NCI-H146 treated with DMSO at 0.1 percent for 48 hours (cell line): Measurements from ENCODE around the gene PIK3AP1.

ENCODE experiments used
- DNase-seq: peaks from one replicate; lab custom pipeline; 2025; ENCODE audit not compliant: unreplicated experiment; lab: John Stamatoyannopoulos, UW

PIK3AP1 gene

DNA sequence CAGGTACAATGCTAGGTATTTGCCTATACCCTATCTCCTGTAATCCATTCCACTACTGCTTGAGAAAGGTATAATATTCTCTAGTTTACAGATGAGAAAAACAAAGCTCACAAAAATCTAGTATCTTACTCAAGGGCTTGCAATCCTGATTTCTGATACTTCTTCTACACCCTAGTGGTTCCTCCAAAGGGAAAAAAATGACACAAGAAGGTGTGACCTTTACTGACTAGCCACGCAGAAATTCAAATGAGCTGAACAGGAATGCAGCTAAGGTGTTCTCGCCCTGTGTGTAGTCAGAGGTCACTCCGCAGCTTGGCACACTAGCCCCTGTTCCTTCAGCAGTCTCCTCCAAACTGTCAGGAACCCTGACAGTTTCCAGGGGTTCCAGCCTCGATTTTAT lies 74.0 kb downstream of the PIK3AP1 start:
- DNase-seq: no peak

DNA sequence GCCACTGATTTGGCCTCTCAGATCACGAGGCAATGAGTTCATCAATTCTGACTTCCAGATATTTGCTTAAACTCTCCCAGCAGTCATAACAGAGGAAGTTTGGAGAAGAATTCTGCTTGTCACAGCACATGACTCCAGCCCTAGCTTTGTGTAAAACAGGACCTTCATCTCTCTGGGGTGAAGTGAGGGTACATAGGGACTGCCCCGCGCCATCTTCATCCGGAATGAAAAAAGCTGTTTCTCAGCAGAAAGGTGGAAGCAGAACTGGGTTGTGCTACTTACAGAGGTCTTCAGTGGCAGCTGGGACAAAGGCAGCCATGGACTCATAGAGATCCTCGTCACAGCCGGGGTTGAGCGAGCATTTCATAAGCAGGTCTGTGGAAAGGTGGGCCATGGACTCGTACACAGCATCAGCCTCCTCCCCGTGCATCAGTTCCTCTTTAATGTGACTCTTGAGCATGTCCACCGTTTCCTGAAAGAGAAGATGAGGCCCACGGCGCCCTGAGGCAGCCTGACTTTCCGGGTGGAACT lies 75.1 kb downstream of the PIK3AP1 start:
- DNase-seq: no peak

DNA sequence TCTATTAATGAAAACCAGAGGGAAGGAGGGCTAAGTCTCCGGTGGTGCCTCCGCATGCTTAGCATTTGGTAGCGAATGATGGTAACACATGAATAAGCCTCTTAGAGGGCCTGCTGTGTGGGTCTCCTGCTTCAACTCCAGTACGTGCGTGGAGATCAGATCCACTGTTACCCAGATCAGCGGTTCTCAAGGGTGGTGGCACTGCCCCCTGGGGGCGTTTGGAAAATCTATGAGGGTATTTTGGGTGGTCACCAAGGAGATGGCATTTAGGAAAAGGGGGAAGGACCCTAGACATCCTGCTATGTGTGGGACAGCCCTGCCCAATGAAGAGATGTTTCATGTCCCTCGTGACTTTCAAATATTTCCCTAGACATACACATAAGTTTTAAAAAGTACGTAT lies 76.4 kb downstream of the PIK3AP1 start:
- no peak for DNase-seq

DNA sequence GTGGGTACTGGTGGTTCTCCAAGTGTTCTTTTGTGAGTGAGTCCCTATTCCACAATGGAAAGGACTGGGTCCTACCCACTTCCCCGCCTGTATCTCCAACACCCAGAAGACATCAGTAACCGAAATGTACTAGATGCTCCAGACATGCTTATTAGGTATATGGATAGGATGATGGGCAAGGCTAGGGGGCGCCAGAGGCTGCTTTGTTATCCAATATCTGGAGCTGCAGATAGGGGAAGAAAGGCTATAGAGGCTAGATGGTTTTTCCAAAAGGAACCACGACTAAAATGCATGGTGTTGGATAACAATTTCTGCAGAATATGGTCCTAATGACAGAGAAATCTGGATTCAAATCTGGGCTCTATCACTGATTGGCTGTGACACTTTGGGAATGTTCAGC lies 77.3 kb downstream of the PIK3AP1 start:
- DNase-seq: peak; percentile 55

DNA sequence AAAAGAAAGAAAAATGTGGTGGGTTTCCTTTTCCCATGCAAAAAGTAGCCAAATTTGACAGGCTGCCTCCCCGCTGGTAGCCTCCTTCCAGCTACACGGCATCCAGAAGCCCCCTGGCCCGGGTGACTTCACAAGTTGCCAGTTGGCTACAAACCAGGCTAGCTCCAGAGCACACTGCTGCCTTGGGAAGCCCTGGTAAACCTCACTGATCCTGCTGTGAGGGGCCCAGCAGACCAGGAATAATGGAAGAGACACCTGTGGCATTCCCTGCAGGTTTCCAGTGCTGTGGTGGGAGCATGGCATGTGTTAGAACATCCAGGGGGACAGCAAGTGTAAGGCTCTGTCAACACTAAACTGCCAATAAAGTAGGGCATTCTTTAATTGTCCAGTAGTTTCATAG lies 77.8 kb downstream of the PIK3AP1 start:
- no peak for DNase-seq

DNA sequence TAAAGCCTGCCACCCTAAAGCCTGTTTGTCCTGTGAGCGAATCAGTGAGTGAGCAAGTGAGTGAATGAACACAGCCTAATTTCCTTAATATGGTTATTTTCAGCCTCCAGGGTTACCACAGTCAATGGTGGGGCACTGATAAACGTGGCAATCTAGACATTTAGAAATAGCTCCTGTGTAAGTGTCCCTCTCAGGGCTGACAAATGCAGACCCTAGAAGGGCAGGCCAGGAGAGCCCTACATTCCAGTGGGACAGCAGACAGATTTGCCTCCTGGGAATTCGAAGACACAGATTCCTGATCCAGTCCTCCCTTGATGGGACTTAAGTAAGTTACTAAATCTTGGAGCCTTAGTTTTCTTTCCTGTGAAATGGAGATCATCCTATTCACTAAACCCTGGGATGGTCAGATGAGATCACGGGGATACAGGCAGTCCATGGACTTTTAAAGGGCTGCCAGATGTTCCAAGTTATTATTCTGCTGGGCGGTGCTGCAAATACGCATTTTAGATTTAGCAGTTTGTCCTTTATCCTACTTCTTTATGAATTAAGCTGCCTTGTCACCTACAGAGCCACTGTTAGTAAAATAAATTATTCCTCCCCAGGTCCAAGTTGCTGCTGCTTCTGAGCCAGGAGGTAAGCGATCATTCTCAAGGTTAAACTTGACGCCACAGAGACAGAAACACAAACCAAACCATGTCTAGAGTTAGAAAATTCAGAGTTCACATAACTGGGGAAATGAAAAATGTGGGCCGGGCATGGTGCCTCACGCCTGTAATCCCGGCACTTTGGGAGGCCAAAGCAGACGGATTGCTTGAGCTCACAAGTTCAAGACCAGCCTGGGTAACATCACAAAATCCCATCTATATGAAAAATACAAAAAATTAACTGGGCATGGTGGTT lies 78.7 kb downstream of the PIK3AP1 start:
- DNase-seq: no peak

DNA sequence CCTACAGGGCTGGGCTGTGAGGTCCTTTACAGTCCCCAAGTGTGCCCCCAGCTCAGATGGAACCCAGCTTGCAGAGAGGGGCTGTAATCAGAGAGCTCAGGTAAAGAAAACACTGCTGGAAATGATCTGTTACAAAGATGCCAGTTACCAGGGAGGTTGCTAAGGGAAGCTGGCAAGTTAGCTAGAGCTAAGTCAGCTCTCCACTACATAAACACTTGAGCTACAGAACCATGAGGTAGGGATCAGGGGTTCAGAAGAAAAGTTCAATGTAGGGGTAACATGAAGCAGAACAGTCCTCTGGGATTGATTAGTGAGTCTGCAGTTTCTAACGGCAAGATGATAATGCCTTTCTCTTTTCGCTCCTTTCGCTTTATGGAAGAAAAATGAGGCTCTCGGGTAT lies 80.4 kb downstream of the PIK3AP1 start:
- DNase-seq: no peak

DNA sequence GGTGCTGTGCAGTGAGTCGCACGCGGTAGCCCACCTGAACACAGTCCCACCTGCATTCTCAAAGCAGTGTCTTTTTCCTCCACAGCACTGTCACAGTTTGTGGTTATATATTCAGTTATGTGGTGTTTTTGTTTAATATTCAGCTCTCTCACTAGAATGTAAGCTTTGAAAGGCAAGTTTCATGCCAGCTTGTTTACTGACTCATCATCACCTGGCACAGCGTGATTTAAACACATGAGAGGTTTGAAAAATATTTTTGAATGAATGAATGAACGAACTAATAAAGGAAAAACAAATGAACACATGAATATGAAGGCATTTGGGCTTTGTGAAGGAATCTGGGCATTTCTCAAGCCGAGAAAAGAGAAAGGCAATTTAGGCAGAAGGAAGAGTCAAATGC lies 81.6 kb downstream of the PIK3AP1 start:
- DNase-seq: no peak

DNA sequence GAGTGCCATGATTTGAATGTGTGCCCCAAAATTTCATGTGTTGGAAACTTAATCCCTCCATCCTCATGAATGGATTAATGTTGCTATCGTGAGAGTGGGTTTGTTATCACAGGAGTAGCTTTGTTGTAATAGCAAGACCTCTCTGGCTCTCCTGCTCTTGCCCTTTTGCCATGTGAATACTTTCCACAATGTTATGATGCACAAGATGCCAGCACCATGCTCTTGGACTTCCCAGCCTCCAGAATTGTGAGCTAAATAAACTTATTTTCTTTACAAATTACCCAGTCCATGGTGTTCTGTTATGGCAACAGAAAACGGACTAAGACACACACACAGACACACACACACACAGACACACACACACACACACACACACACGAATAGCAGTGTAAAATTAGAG lies 82.2 kb downstream of the PIK3AP1 start:
- DNase-seq: no peak

DNA sequence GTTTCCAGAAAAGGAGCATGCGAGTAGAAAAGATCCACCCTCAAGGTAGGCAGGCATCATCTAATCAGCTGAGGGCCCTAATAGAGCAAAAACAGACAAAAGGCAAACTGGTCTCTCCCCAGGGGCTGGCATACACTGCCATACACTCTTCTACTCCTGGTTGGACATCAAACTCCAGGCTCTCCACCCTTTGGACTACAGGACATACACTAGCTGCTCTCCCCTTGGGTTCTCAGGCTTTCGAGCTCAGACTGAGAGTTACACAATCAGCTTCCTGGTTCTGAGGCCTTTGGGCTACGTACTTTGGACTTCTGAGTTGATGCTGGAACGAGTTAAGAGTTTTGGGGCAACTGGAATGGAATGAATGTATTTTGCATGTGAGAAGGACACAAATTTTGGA lies 82.6 kb downstream of the PIK3AP1 start:
- no peak for DNase-seq

DNA sequence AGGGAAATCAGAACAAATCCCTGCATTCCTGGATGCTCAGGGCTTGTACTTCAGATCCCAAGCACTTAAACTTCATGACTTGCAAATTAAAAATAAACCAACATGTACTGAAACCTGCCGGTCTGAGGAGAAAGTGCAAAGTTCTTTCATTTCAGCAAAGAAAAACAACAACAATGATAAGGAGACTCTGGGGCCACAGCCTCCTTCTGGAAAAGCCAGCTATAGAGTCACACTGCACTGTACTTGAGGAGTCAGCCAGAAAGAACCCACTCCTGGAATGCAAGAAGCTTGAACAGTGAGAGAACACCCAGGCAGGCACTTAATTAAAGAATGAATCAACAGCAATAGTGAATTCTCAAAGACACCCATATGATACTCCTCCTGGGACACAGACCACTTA lies 83.8 kb downstream of the PIK3AP1 start:
- no peak for DNase-seq

DNA sequence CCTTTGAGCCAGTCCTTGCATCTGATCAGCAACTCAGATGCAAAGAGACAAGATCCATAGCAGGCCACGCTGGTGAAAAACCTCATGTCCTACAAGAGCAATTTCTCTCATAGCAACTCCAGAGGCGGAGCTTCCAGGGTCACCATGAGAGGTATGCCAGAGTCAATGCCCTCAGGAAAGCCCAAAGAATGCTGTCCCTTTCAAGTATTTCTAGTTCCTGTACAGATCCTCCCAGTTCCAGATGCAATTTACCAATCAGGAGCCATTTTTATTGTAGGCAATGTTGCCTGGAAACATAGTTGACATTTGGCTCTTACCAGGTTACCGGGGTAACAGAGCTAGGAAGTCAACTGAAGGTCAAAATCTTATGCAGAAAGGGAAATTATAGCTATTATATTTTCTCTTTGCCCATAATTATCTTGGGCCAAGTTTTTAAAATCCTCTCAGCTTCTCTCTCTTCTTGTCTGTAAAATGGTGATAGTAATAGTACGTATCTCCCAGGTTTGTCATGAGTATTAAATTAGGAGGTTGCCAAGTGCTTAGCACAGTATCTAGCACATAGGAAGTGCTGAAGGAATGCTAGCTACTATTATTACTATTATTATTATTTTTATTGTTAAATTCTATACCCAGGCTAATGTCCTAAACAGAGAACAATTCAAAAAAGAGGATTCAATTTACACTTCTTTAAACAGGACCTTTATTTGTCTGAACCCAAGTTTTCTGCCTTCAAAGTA lies 87.2 kb downstream of the PIK3AP1 start:
- peak; percentile 35 for DNase-seq

DNA sequence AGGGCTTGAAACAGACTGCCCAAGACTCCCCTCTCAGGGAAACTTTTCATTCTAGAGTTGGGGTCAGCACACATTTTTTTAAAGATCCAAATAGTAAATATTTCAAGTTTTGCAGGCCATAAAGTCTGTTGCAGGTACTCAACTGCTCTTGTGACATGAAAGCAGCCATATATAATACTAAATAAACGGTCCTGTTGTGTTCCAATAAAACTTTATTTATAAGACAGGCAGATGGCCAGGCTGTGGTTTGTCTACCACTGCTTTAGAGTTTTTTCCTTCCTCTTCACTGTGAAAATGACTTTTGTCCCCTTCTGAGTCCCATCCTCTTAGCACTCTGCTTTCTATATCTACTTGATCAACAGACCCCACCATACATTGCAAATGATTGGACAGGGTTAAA lies 93.0 kb downstream of the PIK3AP1 start:
- no peak for DNase-seq

DNA sequence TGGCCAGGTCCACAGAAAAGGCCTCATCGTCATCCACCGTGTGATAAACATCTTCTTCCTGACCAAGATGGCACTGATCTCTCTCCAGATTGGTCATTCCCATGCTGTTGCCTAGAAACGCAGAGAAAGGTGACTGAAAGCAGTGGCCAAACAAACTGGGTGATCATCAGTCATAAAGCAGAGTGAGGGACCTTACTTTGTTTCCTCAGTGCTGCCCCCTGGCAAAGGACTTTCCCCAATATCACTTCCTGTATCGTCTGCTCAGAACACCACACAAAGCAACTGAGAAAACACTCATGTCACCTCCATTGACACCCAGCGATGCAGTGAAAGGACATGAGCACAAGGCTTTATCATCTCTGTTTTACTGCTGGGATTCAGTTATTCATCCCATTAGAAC lies 93.5 kb downstream of the PIK3AP1 start:
- DNase-seq: peak; percentile 20

DNA sequence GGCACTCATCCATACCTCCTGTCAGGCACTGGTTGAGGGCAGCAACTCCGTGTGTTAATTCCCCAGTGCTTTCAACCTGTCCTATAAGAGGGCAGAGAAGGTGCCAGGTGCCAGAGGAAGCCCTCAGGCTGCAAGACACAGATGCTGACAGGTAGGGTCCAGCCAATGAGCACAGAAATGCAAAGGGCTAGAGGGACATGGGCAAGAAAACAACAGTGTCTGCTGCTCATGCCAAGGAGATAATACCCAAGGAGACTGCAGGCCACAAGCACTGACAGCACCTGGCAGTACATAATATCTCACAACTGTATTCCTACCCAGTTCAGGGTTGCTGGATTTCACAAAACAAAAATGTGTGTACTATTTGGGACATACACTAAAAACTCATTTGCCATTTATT lies 95.1 kb downstream of the PIK3AP1 start:
- DNase-seq: no peak

DNA sequence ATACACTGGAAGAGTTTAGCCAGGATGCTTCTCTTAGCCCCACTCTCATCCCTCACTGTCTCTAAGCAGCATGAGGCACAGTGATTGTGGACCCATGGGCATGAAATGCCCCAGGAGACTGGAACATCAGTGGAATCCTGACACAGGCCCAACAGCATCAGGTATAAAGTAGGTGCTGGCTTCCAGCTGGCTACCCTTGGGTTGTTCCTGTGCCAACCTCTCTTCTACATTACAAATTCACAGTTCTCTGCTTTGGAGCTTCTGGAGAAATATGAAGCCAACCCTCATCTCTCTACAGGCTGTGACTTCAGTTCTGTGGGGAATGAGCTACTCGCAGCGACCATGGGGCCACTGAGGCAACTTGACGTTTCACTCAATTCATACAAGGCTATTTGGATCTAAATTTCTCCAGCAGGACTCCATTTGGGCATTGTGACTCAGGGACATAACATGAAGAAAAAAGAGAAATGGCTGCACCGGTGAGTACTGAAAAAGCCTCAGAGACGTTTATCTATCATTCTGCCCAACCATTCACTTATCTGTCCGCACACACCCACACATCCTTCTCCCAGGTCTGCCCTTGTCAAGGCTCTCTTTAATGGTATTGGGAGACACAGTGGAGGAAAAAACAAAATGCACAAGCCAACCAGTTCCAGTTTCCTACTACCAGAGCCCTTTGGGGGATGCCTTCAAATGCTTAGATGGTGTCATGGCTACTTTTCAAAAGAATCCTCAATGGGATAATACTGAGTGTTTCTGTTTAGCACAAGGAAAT lies 98.1 kb downstream of the PIK3AP1 start:
- DNase-seq: no peak

DNA sequence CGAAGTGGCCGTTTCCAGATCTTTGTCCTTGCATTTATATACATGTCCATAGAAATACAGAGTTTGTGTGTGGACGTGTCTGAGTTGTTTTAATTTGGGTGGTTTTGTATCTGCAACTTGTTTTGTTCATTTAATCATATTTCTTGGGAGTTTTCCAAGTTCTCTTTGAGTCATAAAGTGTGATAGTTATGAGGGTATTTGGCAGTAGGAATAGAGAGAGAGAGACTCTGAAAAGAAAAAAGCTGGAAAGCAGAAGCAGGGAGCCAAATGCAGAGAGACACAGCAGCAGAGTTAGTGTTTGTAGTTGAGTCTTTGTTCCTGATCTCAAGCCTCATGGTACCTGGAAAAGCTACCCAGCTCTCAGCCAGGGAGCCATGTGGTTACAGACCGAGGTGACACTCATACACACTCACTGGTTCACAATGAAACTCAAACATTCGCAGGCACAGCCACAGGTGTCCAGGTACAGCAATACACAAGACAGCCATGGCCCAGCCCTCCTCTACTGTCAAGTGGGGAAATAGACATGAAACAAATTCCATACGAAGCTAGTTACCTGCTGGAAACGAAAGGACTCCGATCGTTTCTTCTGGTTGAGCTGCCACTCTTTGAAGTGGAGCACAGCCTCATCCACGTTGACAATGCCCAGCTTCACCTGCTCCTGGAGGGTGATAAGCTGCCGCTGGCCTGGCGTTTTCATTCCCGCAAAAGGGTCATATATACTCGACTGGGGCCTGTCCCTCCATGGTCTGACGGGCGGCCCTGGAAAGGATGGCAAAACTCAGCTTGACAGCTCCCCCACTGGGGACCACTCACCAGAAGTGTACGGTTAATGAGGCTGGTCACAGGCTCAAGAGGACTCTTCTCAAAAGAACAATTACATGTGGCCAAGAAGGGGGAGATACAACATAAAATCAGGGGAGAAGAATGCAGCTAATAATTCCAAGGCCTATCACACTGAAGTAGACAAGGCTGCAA lies 100.2 kb downstream of the PIK3AP1 start:
- DNase-seq: no peak

DNA sequence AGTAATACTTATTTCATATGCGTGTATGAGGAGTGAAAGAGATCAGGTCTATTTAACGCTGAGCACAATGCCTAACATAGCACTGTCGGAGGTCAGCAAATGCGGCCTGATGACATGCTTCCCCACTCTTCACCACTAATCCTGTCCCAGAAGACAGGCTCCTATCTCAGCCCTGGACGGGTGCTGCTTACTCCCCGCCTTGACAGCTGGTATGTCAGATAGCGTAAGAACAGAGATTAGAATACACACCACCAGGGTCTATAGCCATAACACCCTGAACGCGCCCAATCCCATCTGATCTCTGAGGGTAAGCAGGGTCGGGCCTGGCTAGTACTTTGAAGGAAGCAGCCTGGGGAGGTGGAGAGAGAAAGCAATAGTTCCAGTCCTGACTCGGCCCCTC lies 101.2 kb downstream of the PIK3AP1 start:
- no peak for DNase-seq

DNA sequence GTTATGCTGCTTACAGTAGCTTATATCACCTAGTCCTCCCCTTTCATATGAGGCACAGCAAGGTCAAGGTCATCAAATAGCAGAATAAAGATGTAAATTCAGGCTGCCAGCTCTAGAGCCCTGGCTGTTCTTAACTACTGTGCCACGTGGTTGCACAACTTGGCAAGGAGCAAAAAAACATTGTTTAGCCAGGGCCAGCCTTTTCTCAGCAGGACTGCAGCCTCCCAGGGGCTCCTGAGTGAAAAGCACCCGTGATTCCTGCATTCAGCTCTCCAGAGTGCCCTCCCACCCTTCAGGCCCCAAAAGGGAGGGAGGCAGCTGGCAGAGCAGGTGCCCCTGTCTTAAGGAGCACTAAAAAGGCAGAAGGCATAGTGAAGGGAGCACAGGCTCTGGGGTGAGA lies 101.7 kb downstream of the PIK3AP1 start:
- peak; percentile 19 for DNase-seq

DNA sequence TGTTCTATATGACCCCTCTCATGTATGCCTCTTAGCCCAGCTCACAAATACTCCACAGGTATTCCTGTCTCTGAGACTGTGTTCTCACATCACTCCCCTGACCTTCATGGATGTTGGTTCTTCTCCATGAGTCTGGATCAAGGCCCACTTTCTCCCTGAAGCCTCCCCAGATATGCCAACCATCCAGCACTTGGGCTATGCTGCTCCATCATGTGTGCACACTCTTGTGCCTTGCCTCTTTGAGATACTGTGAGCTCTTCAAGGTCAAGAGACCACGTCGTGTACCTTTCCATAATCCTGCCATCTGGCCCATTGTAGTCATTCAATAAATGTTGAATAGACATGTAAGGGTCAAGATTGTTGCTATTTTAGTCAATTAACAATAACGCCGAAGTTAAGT lies 103.4 kb downstream of the PIK3AP1 start:
- DNase-seq: no peak
